Mucosa of rectum (tissue), 2 donors: ENCODE results near the gene CDHR5.

Experiments
- H3K27ac ChIP-seq, 2 donors: one replicate each; pipeline ENCODE4 v1.7.0; 2013; ENCODE audit warnings: inconsistent platforms in 2 of 2, low read depth in 2 of 2, low read length in 2 of 2
- H3K27me3 ChIP-seq, 2 donors: one replicate each; pipeline ENCODE4 v1.7.0; 2013; ENCODE audit warnings: low read length in 2 of 2; ENCODE audit not compliant: control insufficient read depth in 2 of 2, insufficient read depth in 2 of 2
- H3K36me3 ChIP-seq, 2 donors: one replicate each; pipeline ENCODE4 v1.7.0; 2013; ENCODE audit warnings: low read length in 2 of 2; ENCODE audit not compliant: control insufficient read depth in 2 of 2, insufficient read depth in 2 of 2
- H3K4me1 ChIP-seq, 2 donors: one replicate each; pipeline ENCODE4 v1.7.0; 2013; ENCODE audit warnings: low read length in 2 of 2, mild to moderate bottlenecking in 1 of 2; ENCODE audit not compliant: control insufficient read depth in 2 of 2, insufficient read depth in 2 of 2
- H3K4me3 ChIP-seq, 2 donors: one replicate each; pipeline ENCODE4 v1.7.0; 2013; ENCODE audit warnings: low read length in 2 of 2
- H3K9ac ChIP-seq, 2 donors: one replicate each; pipeline ENCODE4 v1.7.0; 2013; ENCODE audit warnings: low read length in 2 of 2, low read depth in 1 of 2, mild to moderate bottlenecking in 1 of 2
- H3K9me3 ChIP-seq, 2 donors: one replicate each; pipeline ENCODE4 v1.7.0; 2013; ENCODE audit warnings: low read length in 2 of 2; ENCODE audit not compliant: control insufficient read depth in 2 of 2
- donor health status: healthy.
- donor health status: Normal muscosa, but diverticular disease.

The CDHR5 gene

DNA sequence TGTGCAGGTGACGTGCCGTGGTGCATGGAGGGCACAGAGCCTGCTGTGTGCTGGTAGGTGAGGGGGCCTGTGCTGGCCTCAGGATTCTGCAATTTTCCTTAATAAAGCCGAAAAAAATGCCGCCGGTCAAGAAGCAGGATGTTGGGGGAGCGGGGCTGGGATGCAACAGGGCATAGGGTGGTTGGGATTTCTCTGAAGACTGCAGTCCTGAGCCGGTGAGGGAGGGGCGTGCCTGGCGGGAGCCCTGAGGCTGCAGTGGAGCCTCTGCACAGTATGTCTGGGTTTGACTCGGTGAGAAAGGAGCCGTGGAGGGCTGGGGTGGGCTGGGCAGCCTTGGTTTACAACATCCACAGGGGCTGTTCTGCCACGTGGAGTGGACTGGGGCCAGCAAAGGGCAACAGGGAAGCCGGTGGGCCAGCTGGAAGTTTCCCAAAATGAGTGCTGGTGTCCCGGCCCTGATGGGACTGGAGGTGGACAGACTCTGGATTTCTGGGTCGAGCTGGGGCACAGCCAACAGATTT is 1.3 kb downstream of the CDHR5 start:
- no peaks in the 10 kb centered on the region for H3K9me3 ChIP-seq
- peak overlapping the region in 1 of 2 donors; percentile 99 for H3K27ac ChIP-seq
- peaks cover 11 to 20% of the 10 kb centered on the region in 2 donors for H3K4me1 ChIP-seq
- H3K36me3 ChIP-seq: peaks cover 4 to 5% of the 10 kb centered on the region in 2 donors
- H3K4me3 ChIP-seq: peak overlapping the region in 1 of 2 donors; percentile 20
- H3K9ac ChIP-seq: peak overlapping the region in 1 of 2 donors; percentile 6
- H3K27me3 ChIP-seq: peaks cover 0 to 4% of the 10 kb centered on the region in 2 donors

DNA sequence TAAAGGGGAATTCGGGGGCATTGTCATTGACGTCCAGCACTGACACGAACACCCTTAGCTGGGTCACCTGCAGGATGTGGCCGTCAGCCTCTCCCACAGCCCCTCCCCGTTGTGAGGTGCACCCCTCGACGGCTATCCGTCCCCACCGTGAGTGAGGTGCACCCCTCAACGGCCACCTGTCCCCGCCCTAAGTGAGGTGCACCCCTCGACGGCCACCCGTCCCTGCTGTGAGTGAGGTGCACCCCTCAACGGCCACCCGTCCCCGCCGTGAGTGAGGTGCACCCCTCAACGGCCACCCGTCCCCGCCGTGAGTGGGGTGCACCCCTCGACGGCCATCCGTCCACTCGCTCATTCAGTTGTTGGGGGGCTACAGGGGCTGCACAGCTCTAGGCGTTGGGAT is 2.9 kb downstream of the CDHR5 start:
- peaks cover 5 to 7% of the 10 kb centered on the region in 2 donors for H3K36me3 ChIP-seq
- H3K9ac ChIP-seq: no peak overlapping the region
- no peak overlapping the region for H3K4me3 ChIP-seq
- no peaks in the 10 kb centered on the region for H3K9me3 ChIP-seq
- no peak overlapping the region for H3K27ac ChIP-seq
- peaks cover 0 to 4% of the 10 kb centered on the region in 2 donors for H3K27me3 ChIP-seq
- peaks cover 11 to 20% of the 10 kb centered on the region in 2 donors for H3K4me1 ChIP-seq

DNA sequence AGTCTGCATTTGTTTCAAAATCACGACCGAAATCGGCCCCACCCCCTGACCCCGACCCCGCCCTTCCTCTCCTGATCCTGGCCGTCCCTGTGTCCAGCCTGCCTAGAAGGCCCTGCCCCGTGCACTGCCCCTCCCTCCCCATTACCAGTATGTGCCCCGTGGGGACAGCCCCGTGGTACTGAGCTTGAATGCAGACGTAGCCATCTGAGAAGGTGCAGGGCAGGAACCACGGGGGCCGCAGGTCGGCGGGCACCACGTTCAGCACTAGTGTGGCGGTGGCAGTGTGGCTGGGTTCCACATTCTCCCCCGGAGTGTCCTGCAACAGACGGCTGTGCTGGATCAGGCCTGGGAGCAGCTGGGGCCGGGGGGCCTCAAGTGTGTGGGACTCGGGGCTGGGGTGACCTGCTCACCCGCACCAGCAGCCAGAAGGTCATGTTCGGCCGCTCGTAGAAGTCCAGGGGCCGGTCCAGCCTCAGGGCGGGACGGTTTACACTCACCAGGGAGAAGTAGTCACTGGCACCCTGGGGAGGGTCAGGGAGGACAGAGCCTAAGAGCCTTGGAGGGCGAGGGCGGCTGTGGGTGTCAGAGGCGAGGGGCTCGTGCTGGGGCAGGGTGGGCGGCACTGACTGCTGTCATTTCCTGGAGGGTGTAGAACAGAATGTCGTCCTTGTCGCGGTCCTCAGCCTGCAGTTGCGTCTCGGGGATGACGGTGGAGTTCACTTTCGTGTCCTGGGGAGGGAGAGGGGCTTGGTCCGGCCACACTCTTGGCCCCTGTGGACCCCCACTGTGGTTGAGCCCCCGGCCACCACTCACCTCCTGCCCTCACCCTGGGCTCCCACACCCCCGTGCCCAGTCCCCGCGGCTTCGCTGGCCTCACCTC is 3.6 kb downstream of the CDHR5 start:
- peaks cover 5 to 7% of the 10 kb centered on the region in 2 donors for H3K36me3 ChIP-seq
- H3K27ac ChIP-seq: no peak overlapping the region
- peaks cover 11 to 15% of the 10 kb centered on the region in 2 donors for H3K4me1 ChIP-seq
- peaks cover 0 to 4% of the 10 kb centered on the region in 2 donors for H3K27me3 ChIP-seq
- H3K4me3 ChIP-seq: no peak overlapping the region
- H3K9me3 ChIP-seq: no peaks in the 10 kb centered on the region
- H3K9ac ChIP-seq: no peak overlapping the region

DNA sequence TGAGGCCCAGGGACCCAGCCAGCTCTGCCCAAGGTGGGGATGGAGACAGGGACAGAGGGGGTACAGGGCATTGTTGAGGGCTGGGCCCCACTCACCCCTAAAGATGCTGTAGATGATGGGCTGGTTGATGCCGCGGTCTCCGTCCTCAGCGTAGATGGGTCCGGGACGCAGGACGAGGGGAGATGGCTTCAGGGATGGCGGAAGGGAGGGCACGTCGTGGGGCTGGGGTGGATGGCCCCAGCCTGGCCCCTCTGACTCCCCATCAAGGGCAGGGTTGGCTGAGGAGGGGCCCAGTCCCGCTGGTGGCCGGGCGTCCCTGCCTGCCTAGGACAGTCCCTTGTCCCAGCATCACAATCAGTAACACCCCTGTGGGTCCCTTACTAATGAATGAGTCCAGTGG is 4.6 kb downstream of the CDHR5 start:
- Histone ChIP-seq H3K36me3 (peaks cover 5 to 7% of the 10 kb centered on the region in 2 donors), H3K4me3 (no peak overlapping the region), H3K27me3 (peaks cover 0 to 1% of the 10 kb centered on the region in 2 donors), H3K9me3 (no peaks in the 10 kb centered on the region), H3K9ac (no peak overlapping the region), H3K27ac (no peak overlapping the region), H3K4me1 (peaks cover 10 to 13% of the 10 kb centered on the region in 2 donors)

DNA sequence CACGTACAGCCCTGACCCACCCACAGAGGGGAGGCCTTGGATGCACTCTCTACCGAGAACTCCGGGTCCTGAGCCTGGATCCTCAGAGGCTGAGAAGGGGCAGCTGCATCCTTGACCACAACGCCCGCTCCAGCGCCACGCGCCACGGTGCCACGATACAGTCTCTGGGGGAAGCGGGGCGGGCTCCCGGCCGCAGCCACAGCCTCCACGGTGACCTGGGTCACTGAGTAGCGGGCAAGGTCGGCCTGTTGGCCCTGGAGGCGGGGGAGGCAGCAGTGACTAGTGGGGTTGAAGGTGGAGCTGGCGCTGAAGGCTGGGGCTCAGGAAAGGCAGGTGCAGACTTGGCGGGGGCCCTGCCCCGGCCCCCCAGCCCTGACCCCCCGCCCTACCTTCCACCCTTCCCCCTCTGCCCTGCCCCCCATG is 5.1 kb downstream of the CDHR5 start:
- H3K27me3 ChIP-seq: peaks cover 0 to 1% of the 10 kb centered on the region in 2 donors
- no peaks in the 10 kb centered on the region for H3K9me3 ChIP-seq
- no peak overlapping the region for H3K9ac ChIP-seq
- H3K27ac ChIP-seq: no peak overlapping the region
- H3K36me3 ChIP-seq: peaks cover 5 to 7% of the 10 kb centered on the region in 2 donors
- no peak overlapping the region for H3K4me3 ChIP-seq
- H3K4me1 ChIP-seq: peaks cover 16 to 17% of the 10 kb centered on the region in 2 donors

DNA sequence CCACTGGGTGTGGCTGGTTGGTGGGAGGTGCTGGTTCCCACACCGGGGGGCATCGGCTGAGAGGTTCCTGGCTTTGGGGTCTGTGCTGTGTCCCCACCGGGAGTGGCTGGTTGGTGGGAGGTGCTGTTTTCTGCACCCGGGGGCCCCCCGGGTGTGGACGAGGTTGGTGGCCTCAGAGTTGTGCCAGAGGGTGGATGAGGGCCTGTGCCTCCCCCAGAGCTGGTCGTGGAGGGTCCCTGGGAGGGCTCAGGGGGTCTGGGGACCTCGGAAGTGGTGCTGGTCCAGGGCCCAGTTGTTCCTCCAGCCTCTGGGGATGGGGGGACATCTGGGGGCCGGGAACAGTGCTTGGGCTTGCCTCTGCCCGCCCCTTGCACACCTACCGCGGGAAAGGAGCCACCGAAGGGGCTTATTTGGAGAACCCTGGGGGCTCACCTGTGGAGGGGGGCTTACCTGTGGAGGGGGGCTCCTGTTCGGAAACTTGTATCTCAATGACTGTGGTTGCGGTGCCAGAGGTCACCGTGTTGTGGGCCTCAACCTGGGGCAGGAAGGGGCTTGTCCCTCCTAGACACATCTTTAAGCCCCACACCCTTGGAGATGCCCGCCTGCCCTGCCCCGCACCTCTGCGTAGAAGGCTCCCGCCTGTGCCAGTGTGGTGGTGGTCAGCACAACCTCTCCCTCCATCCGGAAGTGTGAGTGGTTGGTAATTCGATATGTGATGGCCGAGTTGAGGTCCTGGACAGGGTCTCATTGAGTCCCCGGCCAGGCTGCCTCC is 5.7 kb downstream of the CDHR5 start:
- Histone ChIP-seq H3K4me1 (peaks cover 19 to 22% of the 10 kb centered on the region in 2 donors), H3K27ac (no peak overlapping the region), H3K36me3 (peaks cover 5 to 7% of the 10 kb centered on the region in 2 donors), H3K4me3 (no peak overlapping the region), H3K9ac (no peak overlapping the region), H3K9me3 (no peaks in the 10 kb centered on the region), H3K27me3 (peaks cover 0 to 1% of the 10 kb centered on the region in 2 donors)

DNA sequence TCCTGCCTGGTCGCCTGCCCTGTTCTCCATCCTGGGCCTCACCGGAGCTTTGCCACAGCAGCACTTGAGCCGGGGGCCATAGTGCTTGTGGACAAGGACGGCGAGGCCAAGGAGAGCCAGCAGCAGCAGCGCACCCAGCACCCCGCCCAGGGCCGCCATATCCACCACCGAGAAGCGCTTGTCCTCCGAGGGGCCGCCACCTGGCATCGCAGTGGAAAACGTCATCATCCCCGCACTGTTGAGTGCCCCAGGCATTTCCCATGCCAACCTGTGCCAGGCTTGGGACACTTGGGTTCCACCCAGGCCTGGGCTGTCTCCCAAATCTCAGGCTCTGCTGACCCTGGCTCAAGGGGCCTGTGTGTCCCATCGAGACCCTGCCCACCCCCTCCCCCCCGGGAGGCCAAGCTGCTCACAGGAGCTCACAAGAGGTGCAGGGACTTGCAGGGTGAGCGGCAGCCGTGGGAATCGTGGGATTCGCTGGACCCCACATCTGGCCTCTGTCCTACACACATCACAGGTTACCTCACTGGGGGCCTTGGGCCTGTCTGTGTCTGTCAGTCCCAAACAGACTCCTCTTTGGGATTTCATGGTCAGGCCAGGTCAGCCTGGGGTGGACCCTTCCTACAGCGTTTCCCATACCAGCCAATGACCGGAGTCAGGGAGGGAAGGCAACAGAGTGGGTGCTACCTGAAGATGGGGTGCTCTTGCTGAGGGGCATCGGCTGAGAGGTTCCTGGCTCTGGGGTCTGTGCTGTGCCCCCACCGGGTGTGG is 6.7 kb downstream of the CDHR5 start:
- Histone ChIP-seq H3K36me3 (peaks cover 5 to 9% of the 10 kb centered on the region in 2 donors), H3K9me3 (no peaks in the 10 kb centered on the region), H3K4me1 (peaks cover 23 to 28% of the 10 kb centered on the region in 2 donors), H3K27ac (no peak overlapping the region), H3K27me3 (no peaks in the 10 kb centered on the region), H3K9ac (no peak overlapping the region), H3K4me3 (no peak overlapping the region)

DNA sequence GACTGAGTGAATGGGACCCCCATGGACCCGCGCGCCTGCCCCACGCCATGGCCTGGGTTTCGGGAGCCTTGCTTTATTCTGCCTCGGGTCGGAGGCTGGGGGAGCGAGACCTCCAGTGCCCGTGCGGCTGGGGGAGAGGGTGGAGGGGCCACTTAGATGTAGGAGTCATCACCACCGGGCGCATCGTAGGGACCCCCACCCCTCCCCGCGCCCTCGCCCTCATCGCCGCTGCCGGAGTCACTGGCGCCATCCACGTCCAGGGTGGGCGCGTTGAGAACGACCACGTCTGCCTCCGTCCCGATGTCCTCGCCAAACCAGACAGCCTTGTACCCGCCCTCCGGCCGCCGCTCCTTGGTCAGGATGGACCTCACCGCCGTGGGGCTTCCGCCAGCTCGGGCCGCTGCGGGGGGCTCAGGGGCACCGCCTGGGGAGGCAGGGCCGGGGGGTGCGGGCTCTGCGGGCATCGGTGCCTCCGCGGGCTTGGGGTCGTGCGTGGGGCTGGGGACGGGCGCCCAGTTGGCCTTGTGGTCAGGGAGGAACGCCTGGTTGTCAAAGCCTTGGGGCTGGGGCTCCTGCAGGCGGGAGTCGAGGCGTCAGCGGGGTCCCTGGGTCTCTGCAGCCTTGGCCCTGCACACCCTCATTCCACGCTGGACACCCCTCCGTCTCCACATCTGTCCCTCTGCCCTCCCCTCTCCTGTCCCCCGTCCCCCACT is 7.4 kb downstream of the CDHR5 start:
- Histone ChIP-seq H3K9me3 (no peaks in the 10 kb centered on the region), H3K36me3 (peaks cover 10 to 16% of the 10 kb centered on the region in 2 donors), H3K9ac (no peak overlapping the region), H3K27me3 (no peaks in the 10 kb centered on the region), H3K27ac (no peak overlapping the region), H3K4me3 (no peak overlapping the region), H3K4me1 (peaks cover 31 to 35% of the 10 kb centered on the region in 2 donors)
